Smooth muscle cell (in vitro differentiated cells): ENCODE results near the gene ZCCHC13. TPM values are rescaled to one million over a fixed set of nuclear protein-coding genes. Genes with fewer than 3 reads are reported as not detected.

Experiments
- DNase-seq: peaks from one replicate; lab custom pipeline; 2025; ENCODE audit not compliant: unreplicated experiment; lab: John Stamatoyannopoulos, UW
- H2AFZ ChIP-seq: fragments of 200-600 bp; sonication (generic); 2 replicates; pipeline ENCODE4 v1.6.0; 2016; ENCODE audit warnings: antibody characterized with exemption, low read depth, mild to moderate bottlenecking
- H3F3A ChIP-seq: fragments of 200-600 bp; sonication (generic); 2 replicates; pipeline ENCODE4 v1.6.0; 2017; ENCODE audit warnings: antibody characterized with exemption, low read depth
- H3K27ac ChIP-seq: fragments of 200-600 bp; sonication (generic); 2 replicates; pipeline ENCODE4 v1.5.1; 2016; ENCODE audit warnings: low read depth, mild to moderate bottlenecking
- H3K27me3 ChIP-seq: fragments of 200-600 bp; sonication (generic); 2 replicates; pipeline ENCODE4 v1.6.1; 2016; ENCODE audit warnings: low read depth, mild to moderate bottlenecking
- H3K36me3 ChIP-seq: fragments of 200-600 bp; sonication (generic); 2 replicates; pipeline ENCODE4 v1.5.1; 2016; ENCODE audit warnings: low read depth
- H3K4me1 ChIP-seq: fragments of 200-600 bp; sonication (generic); 2 replicates; pipeline ENCODE4 v1.5.1; 2016; ENCODE audit warnings: low read depth
- H3K4me2 ChIP-seq: fragments of 200-600 bp; sonication (generic); 2 replicates; pipeline ENCODE4 v1.6.0; 2016; ENCODE audit warnings: mild to moderate bottlenecking
- H3K4me3 ChIP-seq: fragments of 200-600 bp; sonication (generic); 2 replicates; pipeline ENCODE4 v1.5.1; 2016; ENCODE audit warnings: mild to moderate bottlenecking
- H3K79me2 ChIP-seq: fragments of 200-600 bp; sonication (generic); 2 replicates; pipeline ENCODE4 v1.6.0; 2016; ENCODE audit warnings: low read depth, mild to moderate bottlenecking
- H3K9ac ChIP-seq: fragments of 200-600 bp; sonication (generic); 2 replicates; pipeline ENCODE4 v1.6.0; 2016; ENCODE audit warnings: low read depth
- H3K9me3 ChIP-seq: fragments of 200-600 bp; sonication (generic); replicated peaks from 2 replicates; pipeline ENCODE4 v1.5.1; 2016; ENCODE audit warnings: low read depth
- H4K20me1 ChIP-seq: fragments of 200-600 bp; sonication (generic); 2 replicates; pipeline ENCODE4 v1.6.0; 2016; ENCODE audit warnings: low read depth
- WGBS: methylation state at CpG from one replicate; pipeline ENCODE4 v1.1.7; 2016; ENCODE audit warnings: low lambda C conversion rate; 5-methylcytosine and 5-hydroxymethylcytosine counted together
- polyA plus RNA-seq: library from polyadenylated mRNA; unstranded; fragments of >200 nt; fragmentation: Nextera tagmentation; extraction: Ambion mirVana; gene quantifications from 2 replicates; pipeline ENCODE4 v1.2.1, GENCODE V29; 2016
- total RNA-seq: library from RNA; depleted of rRNA; stranded (reverse); fragments of >200 nt; gene quantifications from 2 replicates; pipeline ENCODE4 v1.2.3, GENCODE V29; 2014
- TF ChIP-seq, protein P1 (sequence below): fragments of 200-600 bp; sonication (generic); IDR thresholded peaks from 2 replicates; pipeline ENCODE4 v1.5.1; 2017; ENCODE audit warnings: borderline replicate concordance, mild to moderate bottlenecking, antibody characterized with exemption; ENCODE audit not compliant: insufficient read depth, poor library complexity, severe bottlenecking

The ZCCHC13 gene
- total and polyA plus RNA-seq, 2 experiments from 2014 or later, result not detected

DNA sequence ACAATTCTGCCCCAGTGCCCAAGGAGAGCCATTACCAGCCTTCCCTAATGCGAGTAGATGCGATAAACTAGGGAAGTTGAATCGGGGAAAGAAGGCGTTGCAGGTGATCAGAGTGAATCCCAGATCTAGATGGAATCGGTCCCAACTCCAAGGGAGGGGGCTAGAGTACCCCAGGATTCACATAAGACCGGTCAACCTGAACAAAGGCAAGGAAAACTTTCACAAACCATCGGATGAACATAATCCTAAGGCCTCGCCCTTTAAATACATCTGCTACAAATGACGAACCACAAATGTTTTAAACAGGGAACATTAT, 11.2 kb upstream of the ZCCHC13 start:
- H3K79me2 ChIP-seq, result peaks cover 42% of the 10 kb centered on the region
- 40% methylated on average over 9 of the region's 9 CpGs for WGBS

DNA sequence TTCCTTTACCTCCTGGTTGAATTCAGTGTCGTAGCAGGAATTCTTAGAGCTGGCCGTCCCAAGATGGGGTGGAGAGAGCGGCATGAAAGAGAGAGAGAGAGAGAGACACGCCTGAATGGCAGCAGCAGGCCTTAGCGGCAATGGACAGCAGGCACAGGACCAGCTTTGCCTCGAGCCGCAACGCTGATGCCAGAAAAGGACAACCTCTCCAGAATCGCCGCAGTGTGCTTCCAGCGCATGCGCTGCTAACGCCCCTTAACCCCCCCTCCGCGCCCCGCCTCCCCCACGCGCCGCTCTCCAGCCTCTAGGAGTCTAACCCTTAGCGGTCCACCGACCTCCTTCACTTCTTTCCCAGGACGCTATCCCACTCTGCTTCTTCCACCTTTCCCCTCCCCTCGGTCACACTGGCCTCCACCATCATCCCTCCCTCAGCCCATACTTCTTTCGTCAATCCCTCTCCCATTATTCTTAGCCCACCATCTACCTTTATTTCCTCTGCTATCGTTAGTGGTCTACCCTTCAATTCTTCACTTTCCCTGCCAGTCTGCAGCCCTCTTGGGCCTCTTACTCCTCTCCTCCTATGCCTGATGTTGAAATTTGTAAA, 10.5 kb upstream of the ZCCHC13 start:
- peaks cover 35% of the 10 kb centered on the region for H3K79me2 ChIP-seq
- H3K27ac ChIP-seq, result no peak overlapping the region
- TF ChIP-seq, protein P1, sequence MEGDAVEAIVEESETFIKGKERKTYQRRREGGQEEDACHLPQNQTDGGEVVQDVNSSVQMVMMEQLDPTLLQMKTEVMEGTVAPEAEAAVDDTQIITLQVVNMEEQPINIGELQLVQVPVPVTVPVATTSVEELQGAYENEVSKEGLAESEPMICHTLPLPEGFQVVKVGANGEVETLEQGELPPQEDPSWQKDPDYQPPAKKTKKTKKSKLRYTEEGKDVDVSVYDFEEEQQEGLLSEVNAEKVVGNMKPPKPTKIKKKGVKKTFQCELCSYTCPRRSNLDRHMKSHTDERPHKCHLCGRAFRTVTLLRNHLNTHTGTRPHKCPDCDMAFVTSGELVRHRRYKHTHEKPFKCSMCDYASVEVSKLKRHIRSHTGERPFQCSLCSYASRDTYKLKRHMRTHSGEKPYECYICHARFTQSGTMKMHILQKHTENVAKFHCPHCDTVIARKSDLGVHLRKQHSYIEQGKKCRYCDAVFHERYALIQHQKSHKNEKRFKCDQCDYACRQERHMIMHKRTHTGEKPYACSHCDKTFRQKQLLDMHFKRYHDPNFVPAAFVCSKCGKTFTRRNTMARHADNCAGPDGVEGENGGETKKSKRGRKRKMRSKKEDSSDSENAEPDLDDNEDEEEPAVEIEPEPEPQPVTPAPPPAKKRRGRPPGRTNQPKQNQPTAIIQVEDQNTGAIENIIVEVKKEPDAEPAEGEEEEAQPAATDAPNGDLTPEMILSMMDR, result no peak

More for the DNA sequence above, 11.2 kb upstream of the ZCCHC13 start:
- peak overlapping the region; percentile 82 for H3K4me2 ChIP-seq
- no peaks in the 10 kb centered on the region for H3K27me3 ChIP-seq
- peak overlapping the region; percentile 76 for H3K4me3 ChIP-seq
- no peaks in the 10 kb centered on the region for H3K4me1 ChIP-seq
- no peak for DNase-seq
- H4K20me1 ChIP-seq, result no peaks in the 10 kb centered on the region
- no peaks in the 10 kb centered on the region for H3K36me3 ChIP-seq
- peak overlapping the region; percentile 93 for H3K27ac ChIP-seq
- no peaks in the 10 kb centered on the region for H3K9me3 ChIP-seq
- no peak overlapping the region for H3K9ac ChIP-seq
- TF ChIP-seq, protein P1, result no peak
- peak overlapping the region; percentile 93 for H2AFZ ChIP-seq
- no peaks in the 10 kb centered on the region for H3F3A ChIP-seq

DNA sequence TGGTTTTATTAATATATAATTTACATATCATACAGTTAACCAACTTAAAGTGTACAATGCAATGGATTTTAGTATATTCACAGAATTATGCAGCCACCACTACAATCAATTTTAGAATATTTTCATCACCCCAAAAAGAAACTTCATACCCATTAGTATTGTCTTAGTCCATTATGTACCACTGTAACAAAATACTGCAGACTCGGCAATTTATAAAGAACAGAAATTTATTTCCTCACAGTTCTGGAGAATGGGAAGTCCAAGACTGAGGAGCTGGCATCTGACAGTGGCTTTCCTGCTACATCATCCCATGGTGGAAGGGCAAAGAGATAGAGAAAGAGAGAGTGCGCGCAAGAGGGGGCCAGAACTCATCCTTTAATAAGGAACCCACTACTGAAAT, 8.9 kb upstream of the ZCCHC13 start:
- 98% methylated on average over 3 of the region's 3 CpGs for WGBS
- H3K4me2 ChIP-seq, result no peak overlapping the region
- DNase-seq, result no peak
- no peak overlapping the region for H3K4me3 ChIP-seq
- no peak overlapping the region for H2AFZ ChIP-seq
- TF ChIP-seq, protein P1, result no peak
- H3K36me3 ChIP-seq, result no peaks in the 10 kb centered on the region
- H3K9ac ChIP-seq, result no peak overlapping the region
- H3F3A ChIP-seq, result no peaks in the 10 kb centered on the region
- H4K20me1 ChIP-seq, result no peaks in the 10 kb centered on the region
- no peaks in the 10 kb centered on the region for H3K9me3 ChIP-seq
- H3K4me1 ChIP-seq, result no peaks in the 10 kb centered on the region
- H3K79me2 ChIP-seq, result peaks cover 19% of the 10 kb centered on the region
- H3K27me3 ChIP-seq, result no peaks in the 10 kb centered on the region
- no peak overlapping the region for H3K27ac ChIP-seq

More for the DNA sequence above, 10.5 kb upstream of the ZCCHC13 start:
- peak; percentile 19 for DNase-seq
- no peaks in the 10 kb centered on the region for H4K20me1 ChIP-seq
- no peaks in the 10 kb centered on the region for H3K4me1 ChIP-seq
- H3K4me3 ChIP-seq, result peak overlapping the region; percentile 76
- no peak overlapping the region for H3K9ac ChIP-seq
- peak overlapping the region; percentile 82 for H3K4me2 ChIP-seq
- no peaks in the 10 kb centered on the region for H3K27me3 ChIP-seq
- no peaks in the 10 kb centered on the region for H3K9me3 ChIP-seq
- 46% methylated on average over 18 of the region's 25 CpGs for WGBS
- H3F3A ChIP-seq, result no peaks in the 10 kb centered on the region
- H3K36me3 ChIP-seq, result no peaks in the 10 kb centered on the region
- peak overlapping the region; percentile 52 for H2AFZ ChIP-seq

DNA sequence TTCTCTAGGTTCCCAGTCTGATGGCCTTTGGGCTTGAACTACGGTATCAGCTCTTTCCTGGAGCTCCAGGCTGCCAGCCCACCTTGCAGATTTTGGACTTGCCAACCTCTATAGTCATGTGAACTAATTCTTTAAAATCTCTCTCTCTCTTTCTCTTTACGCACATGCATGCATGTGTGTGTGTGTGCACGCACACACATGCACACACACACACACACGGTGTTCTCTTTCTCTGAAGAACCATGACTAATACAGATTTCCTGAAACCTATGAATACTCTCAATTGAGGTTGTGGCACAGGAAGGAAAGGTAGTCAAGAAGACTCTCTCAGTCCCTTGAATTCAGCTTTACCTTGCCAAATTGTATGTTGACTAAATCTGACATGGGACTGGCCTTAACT, 6.2 kb upstream of the ZCCHC13 start:
- no peaks in the 10 kb centered on the region for H3K36me3 ChIP-seq

More for the DNA sequence above, 6.2 kb upstream of the ZCCHC13 start:
- DNase-seq, result no peak
- no peak overlapping the region for H3K9ac ChIP-seq
- no peaks in the 10 kb centered on the region for H3K9me3 ChIP-seq
- no peaks in the 10 kb centered on the region for H3K4me1 ChIP-seq
- H2AFZ ChIP-seq, result no peak overlapping the region
- TF ChIP-seq, protein P1, result no peak
- 89% methylated on average over 4 of the region's 4 CpGs for WGBS
- H3K79me2 ChIP-seq, result no peaks in the 10 kb centered on the region
- H3K4me2 ChIP-seq, result no peak overlapping the region
- H4K20me1 ChIP-seq, result no peaks in the 10 kb centered on the region
- no peak overlapping the region for H3K27ac ChIP-seq
- H3K27me3 ChIP-seq, result no peaks in the 10 kb centered on the region
- no peaks in the 10 kb centered on the region for H3F3A ChIP-seq
- no peak overlapping the region for H3K4me3 ChIP-seq
